DMS 273 (cell line): ENCODE data around the gene COL21A1.
"Not testable (repeated sequence)": the region's sequence is repeated elsewhere in the genome, so short reads cannot be mapped to it uniquely, and the experiment has no call there.

Experiments
- DNase-seq: peaks from one replicate; lab custom pipeline; 2025; ENCODE audit not compliant: unreplicated experiment; lab: John Stamatoyannopoulos, UW

Gene COL21A1

GRCh38 chr6:56246881-56247653, at the start of gene COL21A1:
Gene COL21A1, minus strand, starts transcription at chr6:56247580. Its CDS starts 64,962 bp downstream, at chr6:56182618.
- DNase-seq: peak; percentile 68

GRCh38 chr6:56293781-56294180, 46.4 kb upstream of the COL21A1 start:
- peak; percentile 16 for DNase-seq

DNA sequence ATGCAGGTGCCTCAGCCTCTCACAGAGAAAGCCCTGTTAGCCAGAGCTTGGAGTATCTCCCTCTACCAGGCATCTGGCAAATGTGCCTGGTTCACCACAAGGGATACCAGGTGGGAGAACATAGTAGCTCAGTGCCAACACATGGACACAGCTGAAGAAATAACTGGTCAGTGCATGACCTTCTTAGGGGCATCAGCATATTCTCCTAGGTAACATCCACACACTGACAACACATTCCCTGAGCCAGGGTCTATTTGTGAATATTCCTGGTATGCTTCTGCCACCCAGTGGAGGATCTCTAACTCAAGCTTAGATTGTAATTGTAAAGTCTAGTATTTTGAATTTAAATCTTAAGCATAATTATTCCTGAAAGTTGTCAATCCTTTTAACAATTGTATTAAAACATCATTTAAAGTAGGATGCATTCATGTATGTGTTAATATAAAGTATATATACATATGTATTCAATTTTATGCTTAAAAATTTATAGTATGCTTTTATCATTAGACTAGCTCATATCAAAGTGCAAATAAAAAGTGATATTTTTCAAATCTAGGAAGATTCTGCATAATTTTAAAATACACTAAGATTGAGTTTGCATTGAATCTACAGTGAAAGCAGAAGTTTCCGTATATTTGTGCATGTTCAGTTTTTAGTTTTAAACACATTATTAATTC, 45.3 kb upstream of the COL21A1 start:
- DNase-seq: peak; percentile 72

- no peak for DNase-seq
Measured at GRCh38 chr6:56291302-56291917, 44.0 kb upstream of the COL21A1 start.

DNA sequence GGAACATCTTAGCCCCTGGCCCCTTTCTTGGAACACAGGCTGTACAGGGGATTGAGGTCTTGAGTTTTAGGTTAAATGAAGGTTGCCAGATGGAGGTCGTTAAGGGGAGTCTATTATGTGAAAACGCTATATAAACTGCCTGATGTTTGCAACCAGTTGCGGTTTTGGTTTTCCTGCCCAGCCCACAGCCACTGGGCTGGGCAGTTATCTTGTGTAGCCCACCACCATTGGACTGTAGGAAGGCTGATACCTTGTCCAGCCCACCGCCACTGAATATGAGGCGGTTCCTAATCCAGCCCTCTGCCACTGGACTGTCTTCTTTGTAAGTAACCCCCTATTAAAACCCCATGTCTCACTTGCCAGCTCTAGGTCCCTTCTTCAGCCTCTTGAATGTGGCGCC, 42.3 kb upstream of the COL21A1 start:
- no peak for DNase-seq

DNA sequence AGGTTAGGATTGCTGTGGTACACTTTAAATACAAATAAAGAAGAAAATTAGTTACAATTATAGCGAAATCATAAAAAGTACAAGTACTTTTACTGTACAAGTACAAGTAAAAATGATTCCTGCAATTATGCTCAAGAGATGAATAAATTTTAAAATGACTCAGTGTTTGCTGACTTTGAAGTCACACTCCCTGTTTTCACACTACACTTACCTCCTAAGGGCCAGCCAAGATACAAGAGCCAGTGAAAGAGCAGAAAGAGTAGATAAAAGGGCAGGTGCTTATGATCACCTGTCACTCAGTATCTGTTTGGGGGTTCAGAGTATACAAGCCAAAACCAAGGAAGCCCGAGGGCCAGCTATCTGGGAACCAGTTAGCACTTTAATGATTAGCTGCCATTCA, 41.0 kb upstream of the COL21A1 start:
- DNase-seq: no peak

GRCh38 chr6:56282391-56282790, 35.0 kb upstream of the COL21A1 start:
- DNase-seq: no peak

GRCh38 chr6:56280126-56280525, 32.7 kb upstream of the COL21A1 start:
- no peak for DNase-seq

DNA sequence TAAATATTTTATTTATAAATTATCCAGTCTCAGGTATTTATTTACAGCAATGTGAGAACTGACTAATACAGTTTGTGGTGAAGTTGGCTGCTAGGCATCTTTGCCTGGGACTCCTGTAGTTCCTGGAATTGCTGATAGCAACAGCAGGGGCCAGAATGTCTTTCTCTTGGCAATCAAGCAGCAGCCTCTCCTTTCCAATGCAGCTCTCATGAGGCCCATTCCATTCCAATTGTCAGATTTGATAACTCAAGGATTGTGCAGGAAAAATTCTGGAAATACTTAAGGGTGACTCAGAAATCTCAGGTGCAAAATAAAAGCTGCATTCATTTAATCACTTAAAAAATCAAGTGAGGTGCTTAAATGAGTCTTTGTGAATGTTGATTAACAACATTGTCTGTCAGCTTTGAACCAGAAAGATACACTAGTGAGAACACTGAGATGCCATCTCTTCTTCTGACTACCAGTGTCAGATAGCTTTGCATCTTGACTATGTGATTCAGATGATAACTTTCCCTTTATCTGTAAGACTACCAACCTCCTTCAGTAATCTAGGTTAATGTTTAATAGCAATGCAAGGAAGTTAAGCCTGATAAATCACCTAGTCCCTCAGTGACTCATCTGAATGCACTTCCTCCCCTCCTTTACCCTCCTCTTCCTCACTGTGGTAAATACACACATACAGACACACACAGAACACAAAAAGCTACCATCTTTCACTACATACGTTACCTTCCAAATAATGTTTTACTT, 32.1 kb upstream of the COL21A1 start:
- no peak for DNase-seq

DNA sequence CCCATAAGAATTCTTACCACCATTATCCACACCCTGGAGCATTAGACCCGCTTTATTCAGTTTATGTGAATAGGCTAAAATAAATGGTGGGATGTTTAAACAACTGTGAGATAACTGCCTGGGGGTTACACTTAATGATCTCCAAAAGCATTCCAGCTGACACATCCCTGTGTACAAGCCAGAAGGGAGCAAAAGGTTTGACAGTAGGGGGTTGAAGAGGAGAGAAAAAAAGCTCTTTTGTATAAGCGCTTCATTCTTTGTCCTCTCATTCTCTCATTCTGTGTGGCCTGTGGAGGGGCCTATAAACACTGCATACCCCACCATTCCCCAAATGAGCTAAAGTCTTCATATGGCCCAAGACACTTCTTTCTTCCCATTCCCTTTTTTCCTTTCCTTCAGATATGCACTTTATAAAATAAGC, 30.8 kb upstream of the COL21A1 start:
- no peak for DNase-seq

DNA sequence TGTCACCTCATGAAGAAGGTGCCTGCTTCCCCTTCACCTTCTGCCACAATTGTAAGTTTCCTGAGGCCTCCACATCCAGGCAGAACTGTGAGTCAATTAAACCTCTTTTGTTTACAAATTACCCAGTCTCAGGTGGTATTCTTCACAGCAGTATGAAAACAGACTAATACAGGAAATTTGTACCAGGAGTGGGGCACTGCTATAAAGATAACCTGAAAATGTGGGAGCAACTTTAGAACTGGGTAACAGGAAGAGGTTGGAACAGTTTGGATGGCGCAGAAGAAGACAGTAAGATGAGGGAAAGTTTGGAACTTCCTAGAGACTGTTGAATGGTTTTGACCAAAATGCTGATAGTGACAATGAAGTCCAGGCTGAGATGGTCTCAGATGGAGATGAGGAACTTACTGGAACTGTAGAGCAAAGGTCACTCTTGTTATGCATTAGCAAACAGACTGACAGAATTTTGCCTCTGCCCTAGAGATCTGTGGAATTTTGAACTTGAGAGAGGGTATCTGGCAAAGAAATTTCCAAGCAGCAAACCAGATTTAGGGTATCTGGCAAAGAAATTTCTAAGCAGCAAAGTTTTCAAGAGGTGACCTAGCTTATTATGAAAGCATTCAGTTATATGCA, 23.5 kb upstream of the COL21A1 start:
- DNase-seq: no peak

DNA sequence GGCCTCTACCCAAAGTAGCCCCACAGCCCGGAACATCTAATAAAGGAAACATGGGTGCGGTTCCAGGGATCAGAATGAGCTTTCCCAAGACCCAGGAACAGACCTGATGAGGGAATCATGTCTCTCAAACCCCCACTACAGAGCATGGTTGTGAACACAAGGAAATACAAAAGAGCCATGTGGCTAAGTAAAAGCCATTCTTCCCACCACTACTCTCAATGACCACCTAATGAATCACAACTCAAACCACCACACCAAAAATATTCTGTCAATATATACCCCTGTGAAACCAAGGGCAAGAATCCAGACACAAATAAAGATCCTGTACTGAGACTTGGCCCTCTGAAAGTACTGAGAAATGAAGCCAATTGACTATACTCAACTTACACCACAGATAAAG, 20.9 kb upstream of the COL21A1 start:
- no peak for DNase-seq

DNA sequence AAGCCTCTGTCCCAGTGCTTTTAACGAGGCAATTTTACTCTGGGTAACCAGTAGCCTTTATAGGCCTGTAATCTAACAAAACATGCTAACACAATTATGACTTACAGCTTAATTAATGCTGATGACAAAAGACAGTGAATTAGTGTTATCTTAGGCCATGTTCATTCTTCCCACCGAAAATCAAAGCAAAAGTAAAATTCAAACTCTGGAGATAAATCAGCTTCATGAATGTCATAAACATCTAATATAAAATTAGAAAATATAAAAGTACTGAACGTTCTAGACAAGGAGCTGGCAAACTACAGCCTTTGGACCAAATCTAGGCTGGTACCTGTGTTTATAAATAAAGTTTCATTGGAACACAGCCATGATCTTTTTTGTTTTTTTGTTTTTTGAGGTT, 18.6 kb upstream of the COL21A1 start:
- DNase-seq: no peak

DNA sequence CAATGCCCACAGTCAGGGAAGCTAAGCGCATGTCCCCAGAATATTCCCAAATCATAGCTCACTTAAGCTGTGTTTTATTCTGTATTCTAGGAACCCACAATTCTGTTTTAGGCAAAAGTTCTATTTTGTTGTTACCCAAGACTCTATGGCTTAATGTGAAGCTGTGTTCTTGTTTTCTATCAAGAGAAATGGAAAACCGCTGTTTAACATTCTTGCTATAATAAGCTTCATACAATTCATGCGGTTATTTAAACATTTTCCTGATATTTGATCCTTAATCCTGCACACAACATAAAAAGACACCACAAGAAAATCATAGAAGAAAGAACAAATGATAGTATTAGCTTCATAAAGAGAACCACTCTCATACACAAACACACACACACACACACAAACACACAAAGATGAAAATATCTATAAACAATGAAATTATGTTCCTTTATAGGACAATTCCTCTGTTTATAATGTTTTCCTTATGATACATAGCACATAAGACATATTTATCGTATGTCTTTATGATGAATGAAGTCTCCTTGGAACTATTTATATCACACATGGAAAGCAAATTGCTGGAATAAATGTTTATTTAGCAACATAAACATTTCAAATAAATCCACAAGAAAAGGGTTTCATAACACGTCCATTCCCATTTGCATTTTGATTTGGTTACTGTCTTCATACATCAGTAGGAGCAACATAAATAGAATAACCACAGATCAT, 16.4 kb upstream of the COL21A1 start:
- DNase-seq: no peak

DNA sequence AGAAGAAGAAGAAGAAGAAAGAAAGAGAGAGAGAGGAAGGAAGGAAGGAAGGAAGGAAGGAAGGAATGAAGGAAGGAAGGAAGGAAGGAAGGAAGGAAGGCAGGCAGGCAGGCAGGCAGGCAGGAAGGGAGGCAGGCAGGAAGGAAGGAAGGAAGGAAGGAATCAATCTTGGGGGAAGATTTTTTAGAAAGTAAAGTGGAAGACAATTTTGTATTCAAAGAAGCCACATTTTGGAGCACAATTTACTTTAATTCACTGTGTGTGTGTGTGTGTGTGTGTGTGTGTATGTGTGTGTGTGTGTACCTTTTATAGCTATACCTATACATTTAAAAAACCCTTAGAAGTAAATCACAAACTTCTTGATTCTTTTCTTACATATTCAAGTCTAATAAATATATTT, 13.2 kb upstream of the COL21A1 start:
- DNase-seq: not testable (repeated sequence)

- DNase-seq: peak; percentile 63
Measured at GRCh38 chr6:56259234-56260077, 12.1 kb upstream of the COL21A1 start.

- no peak for DNase-seq
Measured at GRCh38 chr6:56255349-56255748, 8.0 kb upstream of the COL21A1 start.

DNA sequence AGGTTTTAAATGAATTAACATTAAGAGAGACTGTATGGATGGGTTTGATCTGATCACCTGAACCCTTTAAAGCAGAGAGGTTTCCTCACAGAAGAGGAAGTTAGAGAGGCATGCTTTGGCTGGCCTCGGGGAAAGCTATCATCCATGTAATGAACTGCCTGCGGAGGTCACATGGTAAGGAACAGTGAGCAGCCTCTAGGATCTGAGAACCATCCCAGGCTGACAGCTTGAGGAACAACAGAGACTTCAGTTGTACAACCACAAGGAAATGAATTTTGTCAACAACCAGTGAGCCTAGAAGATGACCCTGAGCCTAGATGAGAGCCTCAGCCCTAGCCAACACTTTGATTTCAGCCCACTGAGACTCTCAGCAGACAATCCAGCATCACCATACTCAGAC, 2.9 kb upstream of the COL21A1 start:
- DNase-seq: no peak

- DNase-seq: no peak
Measured at GRCh38 chr6:56247654-56248122, 308 bp upstream of the COL21A1 start.
